Lower leg skin (tissue), 4 donors: ENCODE data around the gene DLX3. TPM values are rescaled to one million over a fixed set of nuclear protein-coding genes. Genes with fewer than 3 reads are reported as not detected.
A peak's percentile ranks its signal among the peaks of the same experiment; 100 is the strongest.
"Not testable (repeated sequence)": the region's sequence is repeated elsewhere in the genome, so short reads cannot be mapped to it uniquely, and the experiment has no call there.

Experiments
- DNase-seq, 2 donors: peaks; one replicate each; pipeline ENCODE4 v3.0.0-alpha.2; 2019; ENCODE audit warnings: low spot score in 2 of 2
- H3K4me3 ChIP-seq: fragments of 200-600 bp; sonication (generic); 2 replicates; pipeline ENCODE4 v1.5.1; 2017; ENCODE audit warnings: mild to moderate bottlenecking, low read depth; ENCODE audit not compliant: poor library complexity, severe bottlenecking
- POLR2A ChIP-seq, 2 donors: fragments of 450-650 bp; IDR thresholded peaks; one replicate each; pipeline ENCODE4 v1.6.1; 2016 to 2017; ENCODE audit warnings: antibody characterized with exemption in 2 of 2, mild to moderate bottlenecking in 1 of 2, moderate library complexity in 1 of 2
- WGBS, 2 donors: methylation state at CpG; one replicate each; pipeline ENCODE4 v1.1.5; 2018; 5-methylcytosine and 5-hydroxymethylcytosine counted together
- intact Hi-C: fragments of 100-400 bp; cut with DNase I; formaldehyde crosslinking; loops from one replicate; pipeline ENCODE4 v1.15.0; 2023; ENCODE audit warnings: low total_unique reads
- total RNA-seq, 4 donors: library from RNA; depleted of rRNA; stranded (reverse); fragments of >200 nt; gene quantifications; one replicate each; pipeline ENCODE4 v1.1.0, GENCODE V29; 2016
- TF ChIP-seq, protein P1 (sequence below), 3 donors: fragments of 450-650 bp; IDR thresholded peaks; one replicate each; pipeline ENCODE4 v1.5.1; 2016; ENCODE audit warnings: antibody characterized with exemption in 3 of 3, mild to moderate bottlenecking in 3 of 3, moderate library complexity in 2 of 3

The DLX3 gene
- total RNA-seq = 10 to 100 TPM; 28.8 to 36.5 (median 29.9) TPM

DNA sequence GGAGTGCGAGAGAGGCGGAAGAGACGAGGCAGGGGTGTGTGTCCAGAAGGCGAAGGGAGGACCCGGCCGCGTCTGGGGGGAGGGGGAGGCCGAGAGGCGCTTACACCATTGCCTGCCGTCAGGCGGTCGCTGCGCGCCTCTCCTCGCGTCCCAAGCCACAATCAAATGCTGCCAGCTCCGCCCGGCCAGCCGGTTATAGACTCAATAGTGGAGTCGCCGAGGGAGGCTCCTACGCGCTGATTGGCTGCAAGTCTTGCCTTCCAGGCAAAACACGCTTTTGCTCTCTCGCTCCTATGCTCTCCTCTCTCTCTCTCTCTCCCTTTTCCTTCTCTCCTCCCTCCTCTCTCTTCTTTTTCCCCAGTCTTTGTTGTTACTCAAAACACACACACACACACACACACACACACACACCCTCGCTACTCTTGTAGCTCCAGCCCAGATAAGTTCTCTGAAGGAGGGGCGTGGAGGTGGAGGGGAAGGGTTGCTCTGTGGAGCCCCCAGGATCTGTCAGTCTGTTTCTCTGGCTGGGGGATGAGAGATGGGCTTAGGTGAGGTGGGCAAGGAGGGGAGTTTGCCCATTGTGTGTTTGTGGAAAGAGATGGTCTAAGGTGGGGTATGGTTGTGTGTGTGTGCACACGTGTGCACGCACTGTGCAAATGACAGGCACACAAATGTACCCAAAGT lies at the start of gene DLX3:
DLX3 (minus strand) TSS at position 170 of the 684 bp plus-strand sequence. CDS start 226 bp downstream, outside the sequence.
- no peak for TF ChIP-seq POLR2A (IDR thresholded peaks at IDR 0.05)
- TF ChIP-seq, protein P1, sequence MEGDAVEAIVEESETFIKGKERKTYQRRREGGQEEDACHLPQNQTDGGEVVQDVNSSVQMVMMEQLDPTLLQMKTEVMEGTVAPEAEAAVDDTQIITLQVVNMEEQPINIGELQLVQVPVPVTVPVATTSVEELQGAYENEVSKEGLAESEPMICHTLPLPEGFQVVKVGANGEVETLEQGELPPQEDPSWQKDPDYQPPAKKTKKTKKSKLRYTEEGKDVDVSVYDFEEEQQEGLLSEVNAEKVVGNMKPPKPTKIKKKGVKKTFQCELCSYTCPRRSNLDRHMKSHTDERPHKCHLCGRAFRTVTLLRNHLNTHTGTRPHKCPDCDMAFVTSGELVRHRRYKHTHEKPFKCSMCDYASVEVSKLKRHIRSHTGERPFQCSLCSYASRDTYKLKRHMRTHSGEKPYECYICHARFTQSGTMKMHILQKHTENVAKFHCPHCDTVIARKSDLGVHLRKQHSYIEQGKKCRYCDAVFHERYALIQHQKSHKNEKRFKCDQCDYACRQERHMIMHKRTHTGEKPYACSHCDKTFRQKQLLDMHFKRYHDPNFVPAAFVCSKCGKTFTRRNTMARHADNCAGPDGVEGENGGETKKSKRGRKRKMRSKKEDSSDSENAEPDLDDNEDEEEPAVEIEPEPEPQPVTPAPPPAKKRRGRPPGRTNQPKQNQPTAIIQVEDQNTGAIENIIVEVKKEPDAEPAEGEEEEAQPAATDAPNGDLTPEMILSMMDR (IDR thresholded peaks at IDR 0.05) = no peak
- 2 to 4% methylated on average over 25 to 28 of the region's 29 CpGs for WGBS, 2 donors

DNA sequence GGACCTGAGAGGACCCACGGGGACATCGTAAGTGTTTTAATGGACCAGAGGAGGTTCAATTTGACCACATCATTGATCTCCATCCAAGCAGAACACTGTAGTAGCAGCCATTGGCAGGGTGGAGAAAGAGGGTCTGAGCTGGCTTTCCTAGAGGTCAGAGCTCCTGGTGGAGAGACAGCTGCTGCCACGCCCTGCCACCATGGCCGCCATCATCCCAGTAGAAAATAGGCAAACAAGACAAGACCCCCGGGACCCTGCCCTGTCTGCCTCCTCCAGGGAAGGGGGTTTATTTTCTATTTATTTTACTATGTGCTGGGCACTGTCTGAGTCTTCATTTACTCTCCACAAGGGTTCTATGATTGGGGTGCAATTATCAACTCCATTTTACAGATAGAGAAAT lies 49.5 kb upstream of the DLX3 start:
- DNase-seq = no peak
- TF ChIP-seq, protein P1 (IDR thresholded peaks at IDR 0.05) = no peak
- TF ChIP-seq POLR2A (IDR thresholded peaks at IDR 0.05) = no peak
- intact Hi-C loops = no loop called here
- 90 to 91% methylated on average over 5 of the region's 5 CpGs for WGBS, 2 donors
- no peak overlapping the region for H3K4me3 ChIP-seq

More for the DNA sequence above, at the start of gene DLX3:
- DNase-seq = peak; percentile 76 to 95
- intact Hi-C loops = loop anchor here (5.0 kb wide), 3 partner anchors 113 to 423 kb away; no protein-coding TSS in a partner anchor
- H3K4me3 ChIP-seq = peak within 1 kb of the TSS; percentile 30

- H3K4me3 ChIP-seq = no peak overlapping the region
- WGBS, 2 donors = 54 to 64% methylated on average over 13 to 16 of the region's 16 CpGs
- DNase-seq = no peak
- intact Hi-C loops = no loop called here
- TF ChIP-seq, protein P1 (IDR thresholded peaks at IDR 0.05) = no peak
- no peak for TF ChIP-seq POLR2A (IDR thresholded peaks at IDR 0.05)
Measured at GRCh38 chr17:50043290-50044148, 48.5 kb upstream of the DLX3 start.

DNA sequence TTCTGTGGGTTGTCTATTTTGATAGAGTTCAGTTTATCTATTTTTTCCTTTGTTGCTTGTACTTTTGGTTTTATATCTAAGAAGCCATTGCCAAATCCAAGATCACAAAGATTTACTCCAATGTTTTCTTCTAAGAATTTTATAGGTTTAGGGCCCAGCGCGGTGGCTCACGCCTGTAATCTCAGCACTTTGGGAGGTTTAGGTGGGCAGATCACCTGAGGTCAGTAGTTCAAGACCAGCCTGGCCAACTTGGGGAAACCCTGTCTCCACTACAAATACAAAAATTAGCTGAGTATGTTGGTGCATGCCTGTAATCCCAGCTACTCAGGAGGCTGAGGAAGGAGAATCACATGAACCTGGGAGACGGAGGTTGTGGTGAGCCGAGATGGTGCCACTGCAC lies 47.2 kb upstream of the DLX3 start:
- no peak overlapping the region for H3K4me3 ChIP-seq
- WGBS, 2 donors = 94 to 97% methylated on average over 5 of the region's 5 CpGs
- intact Hi-C loops = no loop called here
- TF ChIP-seq, protein P1 (IDR thresholded peaks at IDR 0.05) = no peak
- no peak for TF ChIP-seq POLR2A (IDR thresholded peaks at IDR 0.05)
- DNase-seq = no peak

- H3K4me3 ChIP-seq, intact Hi-C loops, DNase-seq: not testable (repeated sequence)
- 78 to 86% methylated on average over 5 of the region's 5 CpGs for WGBS, 2 donors
Measured at GRCh38 chr17:50040496-50040895, 45.5 kb upstream of the DLX3 start.

DNA sequence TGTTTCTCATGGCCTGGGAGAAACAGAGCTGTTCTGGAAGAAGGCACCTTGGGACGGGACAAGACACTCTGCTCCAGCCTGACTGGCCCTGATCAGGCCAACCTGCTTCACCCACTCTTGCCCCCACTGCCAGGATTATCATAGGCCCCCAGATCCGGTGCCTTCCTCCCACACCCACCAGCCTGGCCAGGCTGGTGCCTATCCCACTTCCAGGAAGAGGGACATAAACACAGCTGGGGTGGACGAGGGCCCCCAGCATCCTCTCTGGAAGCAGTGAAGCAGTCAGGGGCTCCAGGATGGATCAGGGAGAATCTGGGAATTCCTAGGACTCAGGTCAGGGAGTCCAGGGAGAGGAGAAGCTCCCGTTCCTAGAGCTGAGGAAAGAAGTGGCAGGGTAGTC lies 44.0 kb upstream of the DLX3 start:
- TF ChIP-seq, protein P1 (IDR thresholded peaks at IDR 0.05) = no peak
- TF ChIP-seq POLR2A (IDR thresholded peaks at IDR 0.05) = no peak
- DNase-seq = no peak
- WGBS, 2 donors = 89% methylated on average over 4 of the region's 4 CpGs
- H3K4me3 ChIP-seq = no peak overlapping the region
- intact Hi-C loops = no loop called here
